Endothelial cell (in vitro differentiated cells): Measurements from ENCODE around the gene PI4KB. TPM values are rescaled to one million over a fixed set of nuclear protein-coding genes. Genes with fewer than 3 reads are reported as not detected.
A peak's percentile ranks its signal among the peaks of the same experiment; 100 is the strongest.

Source experiments
- DNase-seq: peaks from one replicate; pipeline ENCODE4 v3.0.0; 2021; ENCODE audit warnings: low spot score
- H3K27ac Mint-ChIP-seq: one replicate; pipeline ENCODE4 v1.8.0; 2021; ENCODE audit warnings: mixed read lengths, inconsistent platforms; ENCODE audit not compliant: unreplicated experiment
- H3K27me3 Mint-ChIP-seq: one replicate; pipeline ENCODE4 v1.8.0; 2021; ENCODE audit warnings: mild to moderate bottlenecking, moderate library complexity, mixed read lengths, inconsistent platforms; ENCODE audit not compliant: unreplicated experiment
- H3K36me3 Mint-ChIP-seq: one replicate; pipeline ENCODE4 v1.8.0; 2021; ENCODE audit warnings: mild to moderate bottlenecking, low read depth, mixed read lengths, inconsistent platforms; ENCODE audit not compliant: unreplicated experiment
- H3K4me1 Mint-ChIP-seq: one replicate; pipeline ENCODE4 v1.8.0; 2021; ENCODE audit warnings: mild to moderate bottlenecking, mixed read lengths, inconsistent platforms; ENCODE audit not compliant: unreplicated experiment
- H3K4me3 Mint-ChIP-seq: one replicate; pipeline ENCODE4 v1.8.0; 2021; ENCODE audit warnings: mild to moderate bottlenecking, mixed read lengths, inconsistent platforms; ENCODE audit not compliant: unreplicated experiment
- H3K9me3 Mint-ChIP-seq: one replicate; pipeline ENCODE4 v1.8.0; 2021; ENCODE audit warnings: mixed read lengths, inconsistent platforms; ENCODE audit not compliant: unreplicated experiment
- total RNA-seq: library from RNA; stranded (reverse); fragmentation: NEBNext Ultra II Directional; extraction: Animal tissue kit (Norgen Biotek cat#: 25700); gene quantifications from one replicate; pipeline ENCODE4 v1.2.1, GENCODE V29; 2021; ENCODE audit not compliant: unreplicated experiment
- TF ChIP-seq, protein P1 (sequence below): fragments of 200-600 bp; sonication (generic); IDR thresholded peaks from one replicate; pipeline ENCODE4 v1.5.0; 2021; ENCODE audit warnings: antibody characterized with exemption; ENCODE audit not compliant: unreplicated experiment

The PI4KB gene
- total RNA-seq, 1 donor from 2014 or later: 50.3 TPM

DNA sequence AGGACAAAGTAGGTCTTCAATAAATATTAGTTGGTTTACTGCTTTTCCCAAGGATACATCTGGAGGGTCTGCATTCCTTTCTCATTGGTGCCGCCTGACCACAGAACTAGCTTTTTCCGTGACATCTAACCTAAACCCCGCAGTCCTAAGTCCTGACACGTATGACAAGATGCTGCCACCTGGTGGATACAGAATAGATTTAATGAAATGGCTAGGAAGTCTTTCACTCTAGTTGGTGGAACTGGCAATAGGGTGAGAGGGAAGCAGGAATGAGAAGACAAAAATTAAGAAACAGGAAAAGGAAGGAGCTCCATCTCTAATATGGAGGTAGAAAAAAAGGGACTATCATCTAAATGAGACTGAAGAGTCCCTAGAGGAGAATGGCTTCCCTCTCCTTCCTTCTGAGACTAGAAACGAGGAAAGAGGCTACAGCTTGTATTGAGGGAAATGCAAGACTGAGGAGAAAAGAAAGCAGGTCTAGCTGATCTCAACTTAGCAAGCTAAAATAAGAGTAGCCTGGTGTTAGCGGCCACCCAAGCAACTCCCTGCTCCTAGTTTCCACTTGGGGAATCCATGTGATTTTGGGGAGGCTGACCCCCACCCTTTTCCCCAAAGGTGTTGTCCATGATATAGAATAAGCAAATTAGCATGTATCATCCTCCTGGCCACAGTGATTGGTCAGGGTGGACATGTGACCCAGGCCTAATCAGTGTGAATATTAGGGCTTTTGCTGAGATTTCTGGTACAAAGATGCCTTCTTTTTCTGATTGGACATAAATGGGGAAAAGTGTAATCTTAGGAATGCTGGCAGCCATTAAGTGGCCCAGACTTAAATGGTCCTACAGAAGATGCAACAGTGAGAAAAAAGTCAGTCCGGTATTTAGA lies 13.9 kb upstream of the PI4KB start:
- Mint-ChIP-seq H3K36me3 (peaks cover 19% of the 10 kb centered on the region), H3K4me1 (peaks cover 27% of the 10 kb centered on the region), H3K27ac (peak overlapping the region; percentile 61), H3K9me3 (no peaks in the 10 kb centered on the region), H3K4me3 (no peak overlapping the region), H3K27me3 (peaks cover 1% of the 10 kb centered on the region)
- peak; percentile 62 for DNase-seq
- TF ChIP-seq, protein P1, sequence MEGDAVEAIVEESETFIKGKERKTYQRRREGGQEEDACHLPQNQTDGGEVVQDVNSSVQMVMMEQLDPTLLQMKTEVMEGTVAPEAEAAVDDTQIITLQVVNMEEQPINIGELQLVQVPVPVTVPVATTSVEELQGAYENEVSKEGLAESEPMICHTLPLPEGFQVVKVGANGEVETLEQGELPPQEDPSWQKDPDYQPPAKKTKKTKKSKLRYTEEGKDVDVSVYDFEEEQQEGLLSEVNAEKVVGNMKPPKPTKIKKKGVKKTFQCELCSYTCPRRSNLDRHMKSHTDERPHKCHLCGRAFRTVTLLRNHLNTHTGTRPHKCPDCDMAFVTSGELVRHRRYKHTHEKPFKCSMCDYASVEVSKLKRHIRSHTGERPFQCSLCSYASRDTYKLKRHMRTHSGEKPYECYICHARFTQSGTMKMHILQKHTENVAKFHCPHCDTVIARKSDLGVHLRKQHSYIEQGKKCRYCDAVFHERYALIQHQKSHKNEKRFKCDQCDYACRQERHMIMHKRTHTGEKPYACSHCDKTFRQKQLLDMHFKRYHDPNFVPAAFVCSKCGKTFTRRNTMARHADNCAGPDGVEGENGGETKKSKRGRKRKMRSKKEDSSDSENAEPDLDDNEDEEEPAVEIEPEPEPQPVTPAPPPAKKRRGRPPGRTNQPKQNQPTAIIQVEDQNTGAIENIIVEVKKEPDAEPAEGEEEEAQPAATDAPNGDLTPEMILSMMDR: peak; percentile 72

DNA sequence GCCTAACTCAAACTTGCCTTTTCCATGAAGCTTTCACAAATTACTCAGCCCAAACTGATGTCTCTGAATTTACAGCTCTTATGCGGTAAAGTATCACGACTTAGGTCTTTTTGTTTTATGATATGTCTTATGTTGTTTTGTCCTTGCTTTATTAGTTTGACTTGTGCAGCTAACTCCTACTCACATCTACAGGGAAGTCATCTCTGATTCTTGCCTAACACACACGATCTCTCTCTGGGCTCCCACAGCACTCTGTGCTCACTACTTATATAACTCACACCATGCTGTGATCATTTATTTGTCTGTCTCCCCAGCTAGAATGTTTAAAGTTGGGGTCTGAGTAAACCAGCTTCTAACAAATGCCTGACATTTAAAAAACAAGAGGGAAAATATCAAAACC lies 9.3 kb upstream of the PI4KB start:
- no peak for DNase-seq
- H3K9me3 Mint-ChIP-seq: no peaks in the 10 kb centered on the region
- H3K4me1 Mint-ChIP-seq: peaks cover 5% of the 10 kb centered on the region
- TF ChIP-seq, protein P1: no peak
- no peak overlapping the region for H3K27ac Mint-ChIP-seq
- no peak overlapping the region for H3K4me3 Mint-ChIP-seq
- no peaks in the 10 kb centered on the region for H3K36me3 Mint-ChIP-seq
- H3K27me3 Mint-ChIP-seq: peaks cover 1% of the 10 kb centered on the region

DNA sequence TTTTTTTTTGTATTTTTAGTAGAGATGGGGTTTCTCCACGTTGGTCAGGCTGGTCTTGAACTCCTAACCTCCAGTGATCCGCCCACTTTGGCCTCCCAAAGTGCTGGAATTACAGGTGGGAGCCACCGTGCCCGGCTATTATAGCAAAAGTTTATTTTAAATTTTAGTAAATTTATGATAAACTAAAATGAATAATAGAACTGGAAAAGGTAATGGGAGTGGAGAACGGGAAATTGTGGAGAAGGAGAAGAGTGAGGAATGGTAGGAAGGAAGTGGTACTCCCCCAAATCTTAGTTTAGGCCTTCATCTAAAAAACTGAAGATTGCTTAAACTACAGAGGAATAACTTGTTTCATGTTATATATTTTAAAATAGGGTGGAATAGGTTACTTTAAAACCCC lies 7.6 kb upstream of the PI4KB start:
- no peak overlapping the region for H3K4me3 Mint-ChIP-seq

DNA sequence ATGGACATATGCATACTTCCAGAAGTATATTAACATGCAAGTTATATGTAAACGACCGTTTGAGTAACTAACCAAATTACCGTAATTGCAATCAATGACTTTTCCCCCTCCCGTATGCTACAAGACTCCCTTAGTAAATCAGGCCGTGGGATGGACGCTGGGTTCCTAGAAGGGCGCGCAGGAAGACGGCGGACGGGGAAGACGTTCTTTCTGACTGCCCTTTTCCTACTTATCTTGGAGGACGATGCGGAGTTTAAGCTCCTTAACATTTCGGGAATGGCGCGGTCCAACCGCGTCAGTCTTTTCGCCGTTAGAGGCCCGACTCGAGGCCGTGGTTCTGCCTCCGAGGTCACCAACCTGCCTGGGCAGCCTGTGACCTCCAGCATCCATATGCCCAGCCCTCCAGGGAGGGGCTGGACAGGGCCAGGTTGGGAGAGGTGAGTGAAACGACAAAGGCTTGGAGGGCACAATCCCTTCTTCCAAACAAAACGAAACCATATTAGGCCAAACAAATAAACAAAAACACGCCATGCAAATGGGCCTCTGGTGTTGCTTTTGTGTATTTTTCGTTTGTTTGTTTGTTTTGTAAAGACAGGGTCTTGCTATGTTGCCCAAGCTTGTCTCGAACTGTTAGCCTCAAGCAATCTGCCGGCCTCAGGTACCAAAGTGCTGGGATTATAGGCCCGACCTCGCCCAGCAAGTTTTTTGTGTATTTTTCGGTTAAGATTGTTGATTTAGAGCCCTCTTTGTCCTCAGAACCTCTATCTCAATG lies 873 bp upstream of the PI4KB start:
- Mint-ChIP-seq H3K27me3 (peaks cover 3% of the 10 kb centered on the region), H3K27ac (peak overlapping the region; percentile 94), H3K4me3 (peak overlapping the region; percentile 97), H3K36me3 (peaks cover 10% of the 10 kb centered on the region), H3K9me3 (no peaks in the 10 kb centered on the region), H3K4me1 (peaks cover 21% of the 10 kb centered on the region)
- TF ChIP-seq, protein P1: no peak
- peak; percentile 20 for DNase-seq

More for the DNA sequence above, 7.6 kb upstream of the PI4KB start:
- no peak for DNase-seq
- H3K27me3 Mint-ChIP-seq: peaks cover 1% of the 10 kb centered on the region
- TF ChIP-seq, protein P1: no peak
- H3K4me1 Mint-ChIP-seq: no peaks in the 10 kb centered on the region
- no peaks in the 10 kb centered on the region for H3K9me3 Mint-ChIP-seq
- H3K36me3 Mint-ChIP-seq: no peaks in the 10 kb centered on the region
- no peak overlapping the region for H3K27ac Mint-ChIP-seq
